ENCODE results near the gene LRCOL1.

The LRCOL1 gene

GRCh38 chr12:132561427-132562156 is 48.8 kb downstream of the LRCOL1 start:
- no peak for DNase-seq

- DNase-seq: no peak
These were observed 49.6 kb downstream of the LRCOL1 start for GRCh38 chr12:132560614-132561426.

GRCh38 chr12:132560364-132560613 is 50.1 kb downstream of the LRCOL1 start:
- no peak for DNase-seq

- DNase-seq: peak; percentile 31
These were observed 50.6 kb downstream of the LRCOL1 start for GRCh38 chr12:132559652-132560363.

GRCh38 chr12:132558861-132559623 is 51.3 kb downstream of the LRCOL1 start:
- DNase-seq: no peak

GRCh38 chr12:132558042-132558856 is 52.1 kb downstream of the LRCOL1 start:
- DNase-seq: no peak

- no peak for DNase-seq
These were observed 52.9 kb downstream of the LRCOL1 start for GRCh38 chr12:132557291-132558015.

GRCh38 chr12:132556801-132557200 is 53.6 kb downstream of the LRCOL1 start:
- no peak for DNase-seq

- DNase-seq: no peak
These were observed 54.2 kb downstream of the LRCOL1 start for GRCh38 chr12:132556216-132556615.

GRCh38 chr12:132555686-132556085 is 54.7 kb downstream of the LRCOL1 start:
- DNase-seq: no peak

- DNase-seq: no peak
These were observed 55.3 kb downstream of the LRCOL1 start for GRCh38 chr12:132554845-132555630.
